Lower leg skin (tissue), 3 donors: ENCODE results near the gene TSPAN31.

ENCODE experiments used
- CTCF ChIP-seq, 3 donors: fragments of 450-650 bp; IDR thresholded peaks; one replicate each; pipeline ENCODE4 v1.5.1; 2016; ENCODE audit warnings: antibody characterized with exemption in 3 of 3, mild to moderate bottlenecking in 3 of 3, moderate library complexity in 2 of 3
- POLR2A ChIP-seq, 2 donors: fragments of 450-650 bp; IDR thresholded peaks; one replicate each; pipeline ENCODE4 v1.6.1; 2016 to 2017; ENCODE audit warnings: antibody characterized with exemption in 2 of 2, mild to moderate bottlenecking in 1 of 2, moderate library complexity in 1 of 2

GRCh38 chr12:57767305-57767698, 22.5 kb downstream of the TSPAN31 start:
- TF ChIP-seq POLR2A (IDR thresholded peaks at IDR 0.05): no peak
- no peak for TF ChIP-seq CTCF (IDR thresholded peaks at IDR 0.05)
